ENCODE data around the gene SRP68. TPM values are rescaled to one million over a fixed set of nuclear protein-coding genes. Genes with fewer than 3 reads are reported as not detected.

SRP68 gene
- polyA plus RNA-seq, 2 of the 4 experiments (the other 2 are of a cell fraction), result 121 to 139 TPM

DNA sequence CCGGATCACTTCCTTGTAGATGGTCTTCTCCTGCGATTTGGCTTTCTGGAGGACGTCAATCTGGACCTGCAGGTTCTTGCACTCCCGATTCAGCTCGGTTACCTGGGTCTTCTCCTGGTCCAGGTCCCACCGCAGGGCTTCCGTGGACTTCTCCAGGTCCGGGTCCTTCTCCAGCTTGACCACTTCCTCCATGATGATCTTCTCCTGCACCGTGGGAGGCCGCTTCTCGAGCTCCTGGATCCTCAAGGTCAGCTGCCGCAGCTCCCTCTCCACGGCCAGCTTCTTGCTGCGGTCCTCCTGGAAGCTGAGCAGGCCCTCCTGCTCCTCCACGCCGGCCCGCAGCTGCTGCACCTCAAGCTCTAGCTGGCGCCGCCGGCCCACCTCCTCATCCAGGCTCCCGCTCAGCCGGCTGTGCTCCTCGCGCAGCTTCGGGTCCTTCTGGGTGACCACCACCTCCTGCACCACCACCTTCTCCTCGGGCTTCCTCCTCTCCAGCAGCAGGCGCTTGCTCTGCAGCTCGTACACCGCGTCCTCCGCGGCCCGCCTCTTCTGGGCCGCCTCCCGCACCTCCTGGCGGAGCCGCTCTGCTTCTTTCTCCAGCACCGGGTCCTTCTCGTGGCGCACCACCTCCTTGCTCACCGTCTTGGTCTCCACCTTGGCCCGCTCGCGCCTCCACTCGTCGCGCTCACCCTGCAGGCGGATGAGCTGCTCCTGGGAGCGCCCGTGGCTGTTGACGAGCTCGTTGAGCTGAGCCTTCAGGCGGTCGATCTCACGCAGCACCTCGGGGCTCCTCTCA, 63.5 kb downstream of the SRP68 start:
- 97% methylated on average over 56 of the region's 56 CpGs for WGBS (ENCODE audit: missing lambda C conversion rate)
- no peak overlapping the region for H3K4me3 ChIP-seq
- ChIA-PET POLR2A (no interaction called here), CTCF (interaction anchor here (0.5 to 24.2 kb wide), 18 partner anchors 6 to 389 kb away, joined by 3 to 408 read pairs (median 4); partner anchors contain the start of genes CDK3, EVPL, MRPL38 and SPHK1)
- DNase-seq (ENCODE audit: low read depth in 1 of 2, low spot score in 1 of 2) (no peak), FAIRE-seq (no peak), ATAC-seq (no peak)
- no peak overlapping the region for H3K27ac ChIP-seq
- no peak overlapping the region for H3K4me2 ChIP-seq
- H3K4me1 ChIP-seq, result no peaks in the 10 kb centered on the region
- H3K9me3 ChIP-seq, result no peaks in the 10 kb centered on the region
- no peak for TF ChIP-seq RARB (CRISPR knock-in tag; IDR thresholded peaks at IDR 0.05)
- TF ChIP-seq, protein P1, sequence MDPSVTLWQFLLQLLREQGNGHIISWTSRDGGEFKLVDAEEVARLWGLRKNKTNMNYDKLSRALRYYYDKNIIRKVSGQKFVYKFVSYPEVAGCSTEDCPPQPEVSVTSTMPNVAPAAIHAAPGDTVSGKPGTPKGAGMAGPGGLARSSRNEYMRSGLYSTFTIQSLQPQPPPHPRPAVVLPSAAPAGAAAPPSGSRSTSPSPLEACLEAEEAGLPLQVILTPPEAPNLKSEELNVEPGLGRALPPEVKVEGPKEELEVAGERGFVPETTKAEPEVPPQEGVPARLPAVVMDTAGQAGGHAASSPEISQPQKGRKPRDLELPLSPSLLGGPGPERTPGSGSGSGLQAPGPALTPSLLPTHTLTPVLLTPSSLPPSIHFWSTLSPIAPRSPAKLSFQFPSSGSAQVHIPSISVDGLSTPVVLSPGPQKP (IDR thresholded peaks at IDR 0.05; ENCODE audit: low read depth, low read length), result no peak
- no peak for TF ChIP-seq SMC3 (IDR thresholded peaks at IDR 0.05)
- no peak for TF ChIP-seq HDAC2 (IDR thresholded peaks at IDR 0.05)
- no peak for TF ChIP-seq MAZ (IDR thresholded peaks at IDR 0.05; ENCODE audit: borderline replicate concordance, low read depth, low read length)
- TF ChIP-seq NFE2L2 (conservative IDR thresholded peaks at IDR 0.05; ENCODE audit: low read length), result no peak
- TF ChIP-seq TP53 (CRISPR knock-in tag; IDR thresholded peaks at IDR 0.05), result no peak
- TF ChIP-seq, protein P2, sequence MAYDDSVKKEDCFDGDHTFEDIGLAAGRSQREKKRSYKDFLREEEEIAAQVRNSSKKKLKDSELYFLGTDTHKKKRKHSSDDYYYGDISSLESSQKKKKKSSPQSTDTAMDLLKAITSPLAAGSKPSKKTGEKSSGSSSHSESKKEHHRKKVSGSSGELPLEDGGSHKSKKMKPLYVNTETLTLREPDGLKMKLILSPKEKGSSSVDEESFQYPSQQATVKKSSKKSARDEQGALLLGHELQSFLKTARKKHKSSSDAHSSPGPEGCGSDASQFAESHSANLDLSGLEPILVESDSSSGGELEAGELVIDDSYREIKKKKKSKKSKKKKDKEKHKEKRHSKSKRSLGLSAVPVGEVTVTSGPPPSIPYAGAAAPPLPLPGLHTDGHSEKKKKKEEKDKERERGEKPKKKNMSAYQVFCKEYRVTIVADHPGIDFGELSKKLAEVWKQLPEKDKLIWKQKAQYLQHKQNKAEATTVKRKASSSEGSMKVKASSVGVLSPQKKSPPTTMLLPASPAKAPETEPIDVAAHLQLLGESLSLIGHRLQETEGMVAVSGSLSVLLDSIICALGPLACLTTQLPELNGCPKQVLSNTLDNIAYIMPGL (CRISPR knock-in tag; IDR thresholded peaks at IDR 0.05; ENCODE audit: borderline replicate concordance), result no peak
- no peak for TF ChIP-seq EHF (CRISPR knock-in tag; IDR thresholded peaks at IDR 0.05)
- TF ChIP-seq RNF2 (IDR thresholded peaks at IDR 0.05; ENCODE audit: borderline replicate concordance, low read depth), result no peak
- no peak for TF ChIP-seq KDM1A (IDR thresholded peaks at IDR 0.05; ENCODE audit: low read depth)

DNA sequence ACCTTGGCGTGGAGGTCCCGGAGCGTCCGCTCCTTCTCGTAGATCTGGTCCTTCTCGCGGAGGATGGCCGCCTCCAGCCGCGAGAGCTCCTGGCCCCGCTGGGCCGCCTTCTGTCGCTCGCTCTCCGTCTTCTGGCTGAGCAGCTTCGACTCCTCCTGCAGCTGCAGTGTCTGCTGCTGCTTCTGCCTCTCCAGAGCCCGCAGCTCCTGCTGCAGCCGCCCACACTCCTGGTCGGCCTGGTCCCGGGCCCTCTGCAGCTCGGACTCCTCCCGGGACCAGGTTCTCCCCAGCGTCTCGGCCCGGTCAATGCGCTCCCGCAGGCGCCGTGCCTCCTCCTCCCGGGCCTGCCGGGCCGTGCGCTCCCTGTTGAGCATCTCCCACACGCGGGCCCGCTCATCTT, 64.1 kb downstream of the SRP68 start:
- FAIRE-seq, result no peak
- TF ChIP-seq HOXB13 (CRISPR knock-in tag; IDR thresholded peaks at IDR 0.05; ENCODE audit: low read depth), result no peak
- no peak for TF ChIP-seq ESRRA (IDR thresholded peaks at IDR 0.05; ENCODE audit: borderline replicate concordance, low read length)
- TF ChIP-seq ZNF302 (CRISPR knock-in tag; IDR thresholded peaks at IDR 0.05), result no peak
- TF ChIP-seq EHMT2 (IDR thresholded peaks at IDR 0.05; ENCODE audit: low read depth), result no peak
- TF ChIP-seq BHLHE40 (IDR thresholded peaks at IDR 0.05; ENCODE audit: low read depth, low read length), result no peak
- TF ChIP-seq, protein P3, sequence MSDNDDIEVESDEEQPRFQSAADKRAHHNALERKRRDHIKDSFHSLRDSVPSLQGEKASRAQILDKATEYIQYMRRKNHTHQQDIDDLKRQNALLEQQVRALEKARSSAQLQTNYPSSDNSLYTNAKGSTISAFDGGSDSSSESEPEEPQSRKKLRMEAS (IDR thresholded peaks at IDR 0.05), result no peak
- no peak for TF ChIP-seq RFX5 (IDR thresholded peaks at IDR 0.05)
- no peak for TF ChIP-seq MAFK (IDR thresholded peaks at IDR 0.05; ENCODE audit: partially characterized antibody)
- no peak for TF ChIP-seq PHF8 (IDR thresholded peaks at IDR 0.05; ENCODE audit: borderline replicate concordance, low read depth)
- no peak for TF ChIP-seq ZSCAN20 (CRISPR knock-in tag; IDR thresholded peaks at IDR 0.05)
- H3K4me2 ChIP-seq, result no peak overlapping the region
- ATAC-seq, result no peak
- H3K27ac ChIP-seq, result no peak overlapping the region
- H3K4me3 ChIP-seq, result no peak overlapping the region
- no peak for DNase-seq (ENCODE audit: low read depth in 1 of 2, low spot score in 1 of 2)
- ChIA-PET CTCF (interaction anchor here (0.8 to 24.2 kb wide), 15 partner anchors 6 to 389 kb away, joined by 3 to 408 read pairs (median 5); partner anchors contain the start of genes CDK3, EVPL, MRPL38 and SPHK1), POLR2A (no interaction called here)
- 96% methylated on average over 36 of the region's 36 CpGs for WGBS (ENCODE audit: missing lambda C conversion rate)
- H3K4me1 ChIP-seq, result no peaks in the 10 kb centered on the region
- no peaks in the 10 kb centered on the region for H3K9me3 ChIP-seq

DNA sequence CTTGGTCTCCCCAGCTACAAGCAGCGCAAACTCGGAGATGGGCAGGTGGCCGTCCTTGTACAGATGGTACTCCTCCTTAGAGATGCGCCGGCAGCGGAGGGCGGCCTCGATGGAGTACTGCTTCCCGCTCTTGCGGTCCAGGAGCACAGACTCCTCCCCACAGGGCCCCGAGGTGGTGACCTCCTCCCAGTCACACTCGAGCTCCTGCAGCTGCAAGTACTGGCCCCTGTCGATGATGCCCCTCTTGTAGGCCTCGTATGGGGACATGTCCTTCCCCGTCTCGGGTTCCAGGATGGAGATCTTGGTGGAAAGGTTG, 64.5 kb downstream of the SRP68 start:
- DNase-seq (ENCODE audit: low read depth in 1 of 2, low spot score in 1 of 2), result no peak
- ChIA-PET CTCF (interaction anchor here (0.8 to 24.2 kb wide), 14 partner anchors 7 to 390 kb away, joined by 3 to 408 read pairs (median 4); partner anchors contain the start of genes CDK3, EVPL, MRPL38 and SPHK1), POLR2A (no interaction called here)
- no peak for FAIRE-seq
- ATAC-seq, result no peak
- Histone ChIP-seq H3K9me3 (no peaks in the 10 kb centered on the region), H3K27ac (no peak overlapping the region), H3K4me3 (no peak overlapping the region), H3K4me1 (no peaks in the 10 kb centered on the region), H3K4me2 (no peak overlapping the region)
- 89% methylated on average over 13 of the region's 16 CpGs for WGBS (ENCODE audit: missing lambda C conversion rate)
- TF ChIP-seq EP300 (IDR thresholded peaks at IDR 0.05), result no peak
- TF ChIP-seq POLR2AphosphoS2 (conservative IDR thresholded peaks at IDR 0.05; ENCODE audit: low read length), result no peak
- TF ChIP-seq RCOR1 (IDR thresholded peaks at IDR 0.05; ENCODE audit: low read depth, low read length), result no peak
- no peak for TF ChIP-seq TFCP2L1 (CRISPR knock-in tag; IDR thresholded peaks at IDR 0.05)
- no peak for TF ChIP-seq MAZ (IDR thresholded peaks at IDR 0.05; ENCODE audit: borderline replicate concordance, low read depth, low read length)

Data from A549 (cell line).